Activated T-cell treated with anti-CD3 and anti-CD28 coated beads for 4 hours (primary cell): ENCODE results near the gene SLC36A4.
"Not testable (repeated sequence)": the region's sequence is repeated elsewhere in the genome, so short reads cannot be mapped to it uniquely, and the experiment has no call there.

Source experiments
- DNase-seq: peaks from one replicate; pipeline ENCODE4 v3.0.0-alpha.2; 2020

SLC36A4 gene

GRCh38 chr11:93117565-93117964 lies 80.2 kb downstream of the SLC36A4 start:
- DNase-seq = no peak

GRCh38 chr11:93116641-93117441 lies 81.0 kb downstream of the SLC36A4 start:
- DNase-seq = no peak

GRCh38 chr11:93114304-93114703 lies 83.5 kb downstream of the SLC36A4 start:
- no peak for DNase-seq

- no peak for DNase-seq
Observed at GRCh38 chr11:93113824-93114223, 84.0 kb downstream of the SLC36A4 start.

- not testable (repeated sequence) for DNase-seq
Observed at GRCh38 chr11:93111147-93111546, 86.6 kb downstream of the SLC36A4 start.

- DNase-seq = no peak
Observed at GRCh38 chr11:93100211-93100610, 97.6 kb downstream of the SLC36A4 start.

GRCh38 chr11:93099806-93100205 lies 98.0 kb downstream of the SLC36A4 start:
- no peak for DNase-seq
